Kidney (tissue), 14 donors: ENCODE results near the gene PTPRT. TPM values are rescaled to one million over a fixed set of nuclear protein-coding genes. Genes with fewer than 3 reads are reported as not detected.
A peak's percentile ranks its signal among the peaks of the same experiment; 100 is the strongest.

Experiments
- DNase-seq, 5 donors: peaks; one replicate each; pipeline ENCODE4 v3.0.0-alpha.2; 2013 to 2020
- FAIRE-seq: peaks from 2 replicates; lab custom pipeline; 2012; peaks lifted over from hg19 to GRCh38; lab: Jason Lieb, UNC
- H3K27ac ChIP-seq, 2 donors: one replicate each; pipeline ENCODE4 v1.7.0; 2013; ENCODE audit warnings: low read depth in 2 of 2, low read length in 2 of 2, inconsistent platforms in 1 of 2
- H3K27me3 ChIP-seq: one replicate; pipeline ENCODE4 v1.7.1; 2013; ENCODE audit warnings: low read length, inconsistent platforms; ENCODE audit not compliant: control insufficient read depth, insufficient read depth
- H3K36me3 ChIP-seq, 3 donors: one replicate each; pipeline versions ENCODE4 v1.7.0 to v1.7.1; 2013; ENCODE audit warnings: low read length in 3 of 3, control low read depth in 1 of 3, inconsistent platforms in 1 of 3; ENCODE audit not compliant: insufficient read depth in 3 of 3, control insufficient read depth in 2 of 3
- H3K4me1 ChIP-seq, 3 donors: one replicate each; pipeline versions ENCODE4 v1.7.0 to v1.7.1; 2013; ENCODE audit warnings: low read length in 3 of 3, inconsistent platforms in 1 of 3, low read depth in 1 of 3; ENCODE audit not compliant: control insufficient read depth in 2 of 3, insufficient read depth in 2 of 3
- H3K4me3 ChIP-seq, 3 donors: one replicate each; pipeline versions ENCODE4 v1.7.0 to v1.8.1; 2013; ENCODE audit warnings: low read length in 3 of 3, control low read depth in 1 of 3, inconsistent platforms in 1 of 3
- H3K9ac ChIP-seq, 3 donors: one replicate each; pipeline versions ENCODE4 v1.7.0 to v1.7.1; 2013; ENCODE audit warnings: low read length in 3 of 3, control low read depth in 1 of 3, inconsistent platforms in 1 of 3
- H3K9me3 ChIP-seq, 3 donors: one replicate each; pipeline versions ENCODE4 v1.7.0 to v1.7.1; 2013; ENCODE audit warnings: low read length in 3 of 3, control low read depth in 1 of 3, inconsistent platforms in 1 of 3; ENCODE audit not compliant: control insufficient read depth in 2 of 3, insufficient read depth in 1 of 3
- intact Hi-C: fragments of 100-400 bp; cut with DNase I; formaldehyde crosslinking; loops from one replicate; pipeline ENCODE4 v1.11.1; 2022
- polyA plus RNA-seq: library from polyadenylated mRNA; stranded (reverse); fragments of 350-450 nt; fragmentation: Illumina TruSeq; extraction: RNeasy Lipid Tissue Mini Kit (QIAGEN cat#74804); gene quantifications from one replicate; pipeline ENCODE4 v1.2.3, GENCODE V29; 2014; ENCODE audit warnings: low read depth, low replicate concordance; ENCODE audit not compliant: insufficient read depth
- total RNA-seq: library from RNA; stranded (reverse); fragmentation: NEBNext Ultra II Directional; extraction: Animal tissue kit (Norgen Biotek cat#: 25700); gene quantifications from one replicate; pipeline ENCODE4 v1.2.1, GENCODE V29; 2021
- TF ChIP-seq, protein P1 (sequence below): IDR thresholded peaks from 3 replicates; pipeline ENCODE4 v1.5.1; 2012; ENCODE audit warnings: mild to moderate bottlenecking, moderate library complexity, borderline replicate concordance; ENCODE audit not compliant: insufficient read depth; ENCODE audit errors: extremely low read depth
- donor health status: control.
- donor health status: control.
- donor health status: control.
- donor health status: control.
- donor health status: control.
- donor health status: DM: yes; HTN: yes; CAD: no.
- donor health status: Normal renal cell carcinoma (clear cell type).

The PTPRT gene
- total and polyA plus RNA-seq, 2 donors from 2014 or later = 0.60 TPM; not detected in 1

DNA sequence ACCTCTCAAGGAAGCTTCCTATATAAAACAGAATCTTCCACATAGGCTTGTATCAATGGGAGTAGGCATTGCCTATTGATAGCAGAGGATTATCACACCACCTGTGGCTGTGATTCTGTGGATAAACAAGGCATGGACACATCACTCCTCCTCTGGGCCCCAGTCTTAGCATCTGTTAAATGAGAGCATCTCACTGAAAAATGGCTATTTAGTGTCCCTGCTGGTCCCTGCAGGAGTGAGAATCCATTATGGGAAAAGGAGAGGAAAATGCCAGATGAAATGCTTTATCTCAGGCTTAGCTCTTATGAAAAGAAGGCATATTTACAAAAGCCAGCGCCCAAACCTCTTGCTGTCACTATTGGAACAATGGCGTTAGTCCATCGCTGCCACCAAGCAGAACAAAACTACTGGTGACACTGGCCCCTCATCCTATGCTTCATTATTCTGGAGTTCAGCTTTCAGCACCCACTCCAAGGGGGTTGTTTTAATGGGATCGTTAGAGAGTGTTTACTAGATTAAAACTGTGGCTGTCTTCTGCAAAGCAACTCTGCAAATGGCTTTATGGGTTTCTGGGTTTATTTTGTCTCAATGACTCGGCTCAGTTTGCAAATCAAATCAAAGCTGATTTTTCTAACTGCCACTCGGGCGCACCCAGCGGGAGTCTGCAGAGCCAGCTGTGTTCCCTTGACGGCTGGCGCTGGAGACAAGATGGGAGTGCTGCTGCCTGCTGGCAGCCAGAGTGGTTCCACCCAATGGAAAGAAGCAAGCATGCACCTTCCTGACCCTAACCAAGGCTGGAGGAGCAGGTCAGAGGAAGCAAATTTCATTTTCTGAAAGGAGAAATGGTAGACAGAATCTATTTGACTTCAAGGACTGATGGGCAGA, 912.7 kb downstream of the PTPRT start:
- FAIRE-seq = no peak
- intact Hi-C loops = no loop called here

DNA sequence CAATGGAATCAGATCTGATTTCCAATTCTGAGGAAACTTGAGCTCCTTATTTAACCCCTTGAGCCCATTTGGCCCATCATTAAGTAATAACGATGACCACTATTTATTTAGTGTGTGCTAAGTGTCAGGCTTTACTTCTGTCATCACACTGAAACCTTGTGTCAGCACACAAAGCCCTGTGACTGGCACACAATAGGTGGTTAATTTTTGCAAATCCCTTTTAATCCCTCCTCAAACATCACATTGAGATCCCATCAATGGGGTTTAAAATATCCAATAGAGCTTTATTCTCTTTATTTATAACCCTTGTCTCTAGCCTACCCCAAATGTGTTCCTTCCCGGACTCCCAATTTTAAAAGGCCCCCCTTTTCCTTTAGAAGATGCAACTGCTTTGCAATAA, 914.7 kb downstream of the PTPRT start:
- Histone ChIP-seq H3K4me1 (no peaks in the 10 kb centered on the region), H3K9me3 (no peaks in the 10 kb centered on the region), H3K9ac (no peak overlapping the region), H3K27me3 (no peaks in the 10 kb centered on the region), H3K4me3 (no peak overlapping the region), H3K36me3 (no peaks in the 10 kb centered on the region), H3K27ac (no peak overlapping the region)
- no peak for DNase-seq
- intact Hi-C loops = no loop called here
- FAIRE-seq = no peak
- TF ChIP-seq, protein P1, sequence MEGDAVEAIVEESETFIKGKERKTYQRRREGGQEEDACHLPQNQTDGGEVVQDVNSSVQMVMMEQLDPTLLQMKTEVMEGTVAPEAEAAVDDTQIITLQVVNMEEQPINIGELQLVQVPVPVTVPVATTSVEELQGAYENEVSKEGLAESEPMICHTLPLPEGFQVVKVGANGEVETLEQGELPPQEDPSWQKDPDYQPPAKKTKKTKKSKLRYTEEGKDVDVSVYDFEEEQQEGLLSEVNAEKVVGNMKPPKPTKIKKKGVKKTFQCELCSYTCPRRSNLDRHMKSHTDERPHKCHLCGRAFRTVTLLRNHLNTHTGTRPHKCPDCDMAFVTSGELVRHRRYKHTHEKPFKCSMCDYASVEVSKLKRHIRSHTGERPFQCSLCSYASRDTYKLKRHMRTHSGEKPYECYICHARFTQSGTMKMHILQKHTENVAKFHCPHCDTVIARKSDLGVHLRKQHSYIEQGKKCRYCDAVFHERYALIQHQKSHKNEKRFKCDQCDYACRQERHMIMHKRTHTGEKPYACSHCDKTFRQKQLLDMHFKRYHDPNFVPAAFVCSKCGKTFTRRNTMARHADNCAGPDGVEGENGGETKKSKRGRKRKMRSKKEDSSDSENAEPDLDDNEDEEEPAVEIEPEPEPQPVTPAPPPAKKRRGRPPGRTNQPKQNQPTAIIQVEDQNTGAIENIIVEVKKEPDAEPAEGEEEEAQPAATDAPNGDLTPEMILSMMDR = no peak

More for the DNA sequence above, 912.7 kb downstream of the PTPRT start:
- H3K4me1 ChIP-seq = no peaks in the 10 kb centered on the region
- H3K9ac ChIP-seq = no peak overlapping the region
- H3K36me3 ChIP-seq = no peaks in the 10 kb centered on the region
- H3K4me3 ChIP-seq = no peak overlapping the region
- H3K27ac ChIP-seq = no peak overlapping the region
- H3K9me3 ChIP-seq = no peaks in the 10 kb centered on the region
- TF ChIP-seq, protein P1 = no peak
- peak in 3 of 5 donors; percentile 13 to 20 (median 13) for DNase-seq
- no peaks in the 10 kb centered on the region for H3K27me3 ChIP-seq

DNA sequence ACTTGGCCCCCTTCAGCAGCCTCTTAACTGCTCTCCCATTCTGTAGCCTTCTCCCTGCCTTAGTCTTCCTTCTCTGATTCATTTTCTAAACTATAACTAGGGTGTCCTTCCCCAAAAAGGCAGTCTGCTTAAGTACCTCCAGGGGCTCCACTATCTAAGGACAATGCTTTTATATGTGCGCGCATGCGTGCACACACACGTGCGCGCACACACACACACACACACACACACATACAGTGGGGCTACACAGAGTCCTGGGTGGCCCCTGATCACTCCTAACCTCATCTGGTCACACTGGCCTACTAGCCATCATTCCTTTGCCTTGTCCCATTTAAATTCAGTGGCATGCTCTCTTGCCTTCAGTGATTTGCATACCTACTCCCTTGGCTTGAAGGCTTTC, 917.2 kb downstream of the PTPRT start:
- Histone ChIP-seq H3K4me3 (no peak overlapping the region), H3K9me3 (no peaks in the 10 kb centered on the region), H3K4me1 (no peaks in the 10 kb centered on the region), H3K27ac (no peak overlapping the region), H3K36me3 (no peaks in the 10 kb centered on the region), H3K27me3 (no peaks in the 10 kb centered on the region), H3K9ac (no peak overlapping the region)
- TF ChIP-seq, protein P1 = no peak
- intact Hi-C loops = no loop called here
- FAIRE-seq (no peak), DNase-seq (no peak)
